GM23248 (cell line): ENCODE results near the gene COBLL1.

Source experiments
- EZH2 ChIP-seq: fragments of 200-600 bp; sonication (generic); IDR thresholded peaks from 2 replicates; pipeline ENCODE4 v1.6.1; 2018; ENCODE audit warnings: antibody characterized with exemption, mild to moderate bottlenecking; ENCODE audit not compliant: insufficient read depth, poor library complexity, severe bottlenecking
- EZH2phosphoT487 ChIP-seq: fragments of 200-600 bp; sonication (generic); IDR thresholded peaks from 2 replicates; pipeline ENCODE4 v1.6.1; 2018; ENCODE audit warnings: antibody characterized with exemption, moderate library complexity, mild to moderate bottlenecking, low read depth; ENCODE audit not compliant: insufficient read depth

- TF ChIP-seq EZH2 (no peak), EZH2phosphoT487 (no peak)
Measured at GRCh38 chr2:164821338-164821737, 20.3 kb downstream of the COBLL1 start.
